NB4 (cell line): ENCODE measurements around the gene PCSK5.

ENCODE experiments used
- MYC ChIP-seq: IDR thresholded peaks from 2 replicates; pipeline ENCODE4 v1.6.1; 2011; ENCODE audit warnings: low read depth, low read length
- POLR2A ChIP-seq: IDR thresholded peaks from 2 replicates; pipeline ENCODE4 v1.6.1; 2011; ENCODE audit warnings: mild to moderate bottlenecking; ENCODE audit not compliant: insufficient read length; ENCODE audit errors: extremely low read depth
- TF ChIP-seq, protein P1 (sequence below): IDR thresholded peaks from one replicate; pipeline ENCODE4 v1.5.1; 2012; ENCODE audit warnings: low read depth, low read length
- TF ChIP-seq, protein P2 (sequence below): IDR thresholded peaks from 2 replicates; pipeline ENCODE4 v1.6.1; 2011; ENCODE audit warnings: low read depth, low read length

DNA sequence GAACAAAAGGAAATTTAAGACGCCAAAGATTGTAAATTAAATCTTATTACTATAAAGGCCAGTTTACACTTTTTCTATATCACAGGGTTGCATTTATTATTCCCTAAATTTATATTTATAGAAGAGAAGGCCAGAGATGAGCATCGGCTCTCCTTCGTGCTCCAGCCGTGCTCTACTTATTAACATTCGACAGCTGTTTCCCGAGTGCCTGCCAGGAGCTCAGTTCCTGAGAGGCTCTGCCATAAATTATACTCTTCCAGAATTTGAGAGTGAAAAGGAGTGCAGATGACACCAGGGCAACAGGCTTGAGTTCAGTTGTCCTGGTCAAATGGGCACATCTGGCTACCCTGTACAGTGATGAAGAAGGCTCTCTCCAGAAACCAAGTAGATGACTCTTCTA is 70.1 kb downstream of the PCSK5 start:
- no peak for TF ChIP-seq POLR2A
- TF ChIP-seq, protein P1, sequence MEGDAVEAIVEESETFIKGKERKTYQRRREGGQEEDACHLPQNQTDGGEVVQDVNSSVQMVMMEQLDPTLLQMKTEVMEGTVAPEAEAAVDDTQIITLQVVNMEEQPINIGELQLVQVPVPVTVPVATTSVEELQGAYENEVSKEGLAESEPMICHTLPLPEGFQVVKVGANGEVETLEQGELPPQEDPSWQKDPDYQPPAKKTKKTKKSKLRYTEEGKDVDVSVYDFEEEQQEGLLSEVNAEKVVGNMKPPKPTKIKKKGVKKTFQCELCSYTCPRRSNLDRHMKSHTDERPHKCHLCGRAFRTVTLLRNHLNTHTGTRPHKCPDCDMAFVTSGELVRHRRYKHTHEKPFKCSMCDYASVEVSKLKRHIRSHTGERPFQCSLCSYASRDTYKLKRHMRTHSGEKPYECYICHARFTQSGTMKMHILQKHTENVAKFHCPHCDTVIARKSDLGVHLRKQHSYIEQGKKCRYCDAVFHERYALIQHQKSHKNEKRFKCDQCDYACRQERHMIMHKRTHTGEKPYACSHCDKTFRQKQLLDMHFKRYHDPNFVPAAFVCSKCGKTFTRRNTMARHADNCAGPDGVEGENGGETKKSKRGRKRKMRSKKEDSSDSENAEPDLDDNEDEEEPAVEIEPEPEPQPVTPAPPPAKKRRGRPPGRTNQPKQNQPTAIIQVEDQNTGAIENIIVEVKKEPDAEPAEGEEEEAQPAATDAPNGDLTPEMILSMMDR: no peak
- TF ChIP-seq, protein P2, sequence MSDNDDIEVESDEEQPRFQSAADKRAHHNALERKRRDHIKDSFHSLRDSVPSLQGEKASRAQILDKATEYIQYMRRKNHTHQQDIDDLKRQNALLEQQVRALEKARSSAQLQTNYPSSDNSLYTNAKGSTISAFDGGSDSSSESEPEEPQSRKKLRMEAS: no peak
- no peak for TF ChIP-seq MYC
